Measurements from ENCODE around the gene NFKBIA. TPM values are rescaled to one million over a fixed set of nuclear protein-coding genes. Genes with fewer than 3 reads are reported as not detected.
"Not testable (repeated sequence)": the region's sequence is repeated elsewhere in the genome, so short reads cannot be mapped to it uniquely, and the experiment has no call there.

The NFKBIA gene
- total RNA-seq, 2 experiments from 2014 or later: 289 to 293 TPM

GRCh38 chr14:35359655-35360054, 44.9 kb downstream of the NFKBIA start:
- intact Hi-C loops (cut with micrococcal nuclease): loop anchor here (1.0 kb wide), 2 partner anchors 26 to 74 kb away; no protein-coding TSS in a partner anchor
- H3K4me1 Mint-ChIP-seq (ENCODE audit: low read depth): peaks cover 39% of the 10 kb centered on the region
- H3K4me3 Mint-ChIP-seq; H3K27me3 Mint-ChIP-seq (ENCODE audit: low read depth); H3K36me3 Mint-ChIP-seq (ENCODE audit: low read depth); H3K27ac Mint-ChIP-seq; H3K9me3 Mint-ChIP-seq; DNase-seq: not testable (repeated sequence)
- CTCF ChIA-PET: interaction anchor here (0.6 kb wide), 1 partner anchor 79 kb away, joined by 3 read pairs; no protein-coding TSS in a partner anchor

- Mint-ChIP-seq H3K4me1 (ENCODE audit: low read depth) (peaks cover 46% of the 10 kb centered on the region), H3K36me3 (ENCODE audit: low read depth) (no peaks in the 10 kb centered on the region), H3K27me3 (ENCODE audit: low read depth) (no peaks in the 10 kb centered on the region), H3K27ac (peak overlapping the region; percentile 91), H3K9me3 (no peaks in the 10 kb centered on the region), H3K4me3 (peak overlapping the region; percentile 12)
- DNase-seq: peak; percentile 86
- intact Hi-C loops (cut with micrococcal nuclease): loop anchor here (1.0 kb wide), 8 partner anchors 9 to 69 kb away; partner anchors contain the start of genes NFKBIA and PSMA6
- CTCF ChIA-PET: interaction anchor here (0.5 to 1.5 kb wide), 3 partner anchors 12 to 146 kb away, joined by 3 to 7 read pairs (median 4); partner anchors contain the start of gene PSMA6
These were observed 48.3 kb downstream of the NFKBIA start for GRCh38 chr14:35355981-35356841.

- H3K9me3 Mint-ChIP-seq; DNase-seq; H3K36me3 Mint-ChIP-seq (ENCODE audit: low read depth); H3K4me3 Mint-ChIP-seq; intact Hi-C loops (cut with micrococcal nuclease); H3K27me3 Mint-ChIP-seq (ENCODE audit: low read depth); H3K27ac Mint-ChIP-seq; CTCF ChIA-PET: not testable (repeated sequence)
- peaks cover 37% of the 10 kb centered on the region for H3K4me1 Mint-ChIP-seq (ENCODE audit: low read depth)
These were observed 49.3 kb downstream of the NFKBIA start for GRCh38 chr14:35355235-35355634.

- Mint-ChIP-seq H3K27me3 (ENCODE audit: low read depth) (no peaks in the 10 kb centered on the region), H3K27ac (no peak overlapping the region), H3K4me1 (ENCODE audit: low read depth) (peaks cover 30% of the 10 kb centered on the region), H3K9me3 (no peaks in the 10 kb centered on the region), H3K36me3 (ENCODE audit: low read depth) (no peaks in the 10 kb centered on the region), H3K4me3 (no peak overlapping the region)
- intact Hi-C loops (cut with micrococcal nuclease): no loop called here
- CTCF ChIA-PET: interaction anchor here (0.6 to 0.7 kb wide), 2 partner anchors 20 to 43 kb away, joined by 3 to 6 read pairs; no protein-coding TSS in a partner anchor
- DNase-seq: no peak
These were observed 51.0 kb downstream of the NFKBIA start for GRCh38 chr14:35353409-35354172.

GRCh38 chr14:35352274-35353233, 52.0 kb downstream of the NFKBIA start:
- Mint-ChIP-seq H3K9me3 (no peaks in the 10 kb centered on the region), H3K4me3 (no peak overlapping the region), H3K27ac (no peak overlapping the region), H3K27me3 (ENCODE audit: low read depth) (no peaks in the 10 kb centered on the region), H3K36me3 (ENCODE audit: low read depth) (no peaks in the 10 kb centered on the region), H3K4me1 (ENCODE audit: low read depth) (peaks cover 30% of the 10 kb centered on the region)
- CTCF ChIA-PET: interaction anchor here (0.6 kb wide), 1 partner anchor 15 kb away, joined by 3 read pairs; no protein-coding TSS in a partner anchor
- intact Hi-C loops (cut with micrococcal nuclease): no loop called here
- no peak for DNase-seq

- Mint-ChIP-seq H3K36me3 (ENCODE audit: low read depth) (no peaks in the 10 kb centered on the region), H3K4me3 (no peak overlapping the region), H3K27me3 (ENCODE audit: low read depth) (no peaks in the 10 kb centered on the region), H3K4me1 (ENCODE audit: low read depth) (peaks cover 27% of the 10 kb centered on the region), H3K27ac (no peak overlapping the region), H3K9me3 (no peaks in the 10 kb centered on the region)
- CTCF ChIA-PET: interaction anchor here (0.6 kb wide), 2 partner anchors 16 to 19 kb away, joined by 3 read pairs; no protein-coding TSS in a partner anchor
- no peak for DNase-seq
- intact Hi-C loops (cut with micrococcal nuclease): no loop called here
These were observed 52.7 kb downstream of the NFKBIA start for GRCh38 chr14:35351897-35352273.

Other genes with a start within 250 kb of the NFKBIA start
- gene PSMA6, start 112.4 kb downstream of the NFKBIA start, total RNA-seq: 100 to 1,000 TPM; 433 to 437 TPM
- gene INSM2, start 129.4 kb upstream of the NFKBIA start, total RNA-seq: not detected